Kidney (tissue), 14 donors: Measurements from ENCODE around the gene PTPRF. TPM values are rescaled to one million over a fixed set of nuclear protein-coding genes. Genes with fewer than 3 reads are reported as not detected.

Experiments
- DNase-seq, 5 donors: peaks; one replicate each; pipeline ENCODE4 v3.0.0-alpha.2; 2013 to 2020
- FAIRE-seq: peaks from 2 replicates; lab custom pipeline; 2012; peaks lifted over from hg19 to GRCh38; lab: Jason Lieb, UNC
- H3K27ac ChIP-seq, 2 donors: one replicate each; pipeline ENCODE4 v1.7.0; 2013; ENCODE audit warnings: low read depth in 2 of 2, low read length in 2 of 2, inconsistent platforms in 1 of 2
- H3K27me3 ChIP-seq: one replicate; pipeline ENCODE4 v1.7.1; 2013; ENCODE audit warnings: low read length, inconsistent platforms; ENCODE audit not compliant: control insufficient read depth, insufficient read depth
- H3K36me3 ChIP-seq, 3 donors: one replicate each; pipeline versions ENCODE4 v1.7.0 to v1.7.1; 2013; ENCODE audit warnings: low read length in 3 of 3, control low read depth in 1 of 3, inconsistent platforms in 1 of 3; ENCODE audit not compliant: insufficient read depth in 3 of 3, control insufficient read depth in 2 of 3
- H3K4me1 ChIP-seq, 3 donors: one replicate each; pipeline versions ENCODE4 v1.7.0 to v1.7.1; 2013; ENCODE audit warnings: low read length in 3 of 3, inconsistent platforms in 1 of 3, low read depth in 1 of 3; ENCODE audit not compliant: control insufficient read depth in 2 of 3, insufficient read depth in 2 of 3
- H3K4me3 ChIP-seq, 3 donors: one replicate each; pipeline versions ENCODE4 v1.7.0 to v1.8.1; 2013; ENCODE audit warnings: low read length in 3 of 3, control low read depth in 1 of 3, inconsistent platforms in 1 of 3
- H3K9ac ChIP-seq, 3 donors: one replicate each; pipeline versions ENCODE4 v1.7.0 to v1.7.1; 2013; ENCODE audit warnings: low read length in 3 of 3, control low read depth in 1 of 3, inconsistent platforms in 1 of 3
- H3K9me3 ChIP-seq, 3 donors: one replicate each; pipeline versions ENCODE4 v1.7.0 to v1.7.1; 2013; ENCODE audit warnings: low read length in 3 of 3, control low read depth in 1 of 3, inconsistent platforms in 1 of 3; ENCODE audit not compliant: control insufficient read depth in 2 of 3, insufficient read depth in 1 of 3
- intact Hi-C: fragments of 100-400 bp; cut with DNase I; formaldehyde crosslinking; loops from one replicate; pipeline ENCODE4 v1.11.1; 2022
- polyA plus RNA-seq: library from polyadenylated mRNA; stranded (reverse); fragments of 350-450 nt; fragmentation: Illumina TruSeq; extraction: RNeasy Lipid Tissue Mini Kit (QIAGEN cat#74804); gene quantifications from one replicate; pipeline ENCODE4 v1.2.3, GENCODE V29; 2014; ENCODE audit warnings: low read depth, low replicate concordance; ENCODE audit not compliant: insufficient read depth
- total RNA-seq: library from RNA; stranded (reverse); fragmentation: NEBNext Ultra II Directional; extraction: Animal tissue kit (Norgen Biotek cat#: 25700); gene quantifications from one replicate; pipeline ENCODE4 v1.2.1, GENCODE V29; 2021
- TF ChIP-seq, protein P1 (sequence below): IDR thresholded peaks from 3 replicates; pipeline ENCODE4 v1.5.1; 2012; ENCODE audit warnings: mild to moderate bottlenecking, moderate library complexity, borderline replicate concordance; ENCODE audit not compliant: insufficient read depth; ENCODE audit errors: extremely low read depth
- donor health status: control.
- donor health status: control.
- donor health status: control.
- donor health status: control.
- donor health status: control.
- donor health status: DM: yes; HTN: yes; CAD: no.
- donor health status: Normal renal cell carcinoma (clear cell type).

The PTPRF gene
- total and polyA plus RNA-seq, 2 donors from 2014 or later: 39.5 to 197 TPM

- no peaks in the 10 kb centered on the region for H3K4me1 ChIP-seq
- no peak for FAIRE-seq
- H3K4me3 ChIP-seq: no peak overlapping the region
- DNase-seq: no peak
- no peaks in the 10 kb centered on the region for H3K9me3 ChIP-seq
- H3K36me3 ChIP-seq: peaks cover 3 to 27% (median 24%) of the 10 kb centered on the region in 3 donors
- no peaks in the 10 kb centered on the region for H3K27me3 ChIP-seq
- no peak overlapping the region for H3K9ac ChIP-seq
- intact Hi-C loops: no loop called here
- TF ChIP-seq, protein P1, sequence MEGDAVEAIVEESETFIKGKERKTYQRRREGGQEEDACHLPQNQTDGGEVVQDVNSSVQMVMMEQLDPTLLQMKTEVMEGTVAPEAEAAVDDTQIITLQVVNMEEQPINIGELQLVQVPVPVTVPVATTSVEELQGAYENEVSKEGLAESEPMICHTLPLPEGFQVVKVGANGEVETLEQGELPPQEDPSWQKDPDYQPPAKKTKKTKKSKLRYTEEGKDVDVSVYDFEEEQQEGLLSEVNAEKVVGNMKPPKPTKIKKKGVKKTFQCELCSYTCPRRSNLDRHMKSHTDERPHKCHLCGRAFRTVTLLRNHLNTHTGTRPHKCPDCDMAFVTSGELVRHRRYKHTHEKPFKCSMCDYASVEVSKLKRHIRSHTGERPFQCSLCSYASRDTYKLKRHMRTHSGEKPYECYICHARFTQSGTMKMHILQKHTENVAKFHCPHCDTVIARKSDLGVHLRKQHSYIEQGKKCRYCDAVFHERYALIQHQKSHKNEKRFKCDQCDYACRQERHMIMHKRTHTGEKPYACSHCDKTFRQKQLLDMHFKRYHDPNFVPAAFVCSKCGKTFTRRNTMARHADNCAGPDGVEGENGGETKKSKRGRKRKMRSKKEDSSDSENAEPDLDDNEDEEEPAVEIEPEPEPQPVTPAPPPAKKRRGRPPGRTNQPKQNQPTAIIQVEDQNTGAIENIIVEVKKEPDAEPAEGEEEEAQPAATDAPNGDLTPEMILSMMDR: no peak
- no peak overlapping the region for H3K27ac ChIP-seq
Measured at GRCh38 chr1:43605157-43605556, 74.5 kb downstream of the PTPRF start.

- intact Hi-C loops: no loop called here
- H3K27ac ChIP-seq: no peak overlapping the region
- no peaks in the 10 kb centered on the region for H3K4me1 ChIP-seq
- H3K27me3 ChIP-seq: no peaks in the 10 kb centered on the region
- DNase-seq: no peak
- H3K36me3 ChIP-seq: peaks cover 3 to 28% (median 24%) of the 10 kb centered on the region in 3 donors
- no peak overlapping the region for H3K4me3 ChIP-seq
- no peak overlapping the region for H3K9ac ChIP-seq
- no peaks in the 10 kb centered on the region for H3K9me3 ChIP-seq
- no peak for FAIRE-seq
- TF ChIP-seq, protein P1: no peak
Measured at GRCh38 chr1:43605766-43606165, 75.1 kb downstream of the PTPRF start.

DNA sequence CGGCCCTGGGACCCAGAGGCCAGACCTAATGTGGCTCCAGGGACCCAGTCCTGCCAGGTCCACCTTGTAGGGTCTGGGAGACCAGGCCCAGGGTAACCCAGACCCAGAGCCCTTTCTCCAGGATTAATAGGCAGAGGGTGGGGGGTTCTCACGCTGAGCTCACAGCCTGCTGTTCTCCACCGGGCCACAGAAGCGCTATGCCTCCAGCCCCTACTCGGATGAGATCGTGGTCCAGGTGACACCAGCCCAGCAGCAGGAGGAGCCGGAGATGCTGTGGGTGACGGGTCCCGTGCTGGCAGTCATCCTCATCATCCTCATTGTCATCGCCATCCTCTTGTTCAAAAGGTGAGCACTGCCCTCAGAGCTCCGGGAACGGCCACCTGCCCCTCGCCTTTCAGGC, 75.9 kb downstream of the PTPRF start:
- Histone ChIP-seq H3K27ac (no peak overlapping the region), H3K4me3 (no peak overlapping the region), H3K4me1 (no peaks in the 10 kb centered on the region), H3K9me3 (no peaks in the 10 kb centered on the region), H3K27me3 (no peaks in the 10 kb centered on the region), H3K36me3 (peaks cover 3 to 28% (median 24%) of the 10 kb centered on the region in 3 donors), H3K9ac (no peak overlapping the region)
- no peak for DNase-seq
- TF ChIP-seq, protein P1: no peak
- FAIRE-seq: no peak
- intact Hi-C loops: no loop called here

DNA sequence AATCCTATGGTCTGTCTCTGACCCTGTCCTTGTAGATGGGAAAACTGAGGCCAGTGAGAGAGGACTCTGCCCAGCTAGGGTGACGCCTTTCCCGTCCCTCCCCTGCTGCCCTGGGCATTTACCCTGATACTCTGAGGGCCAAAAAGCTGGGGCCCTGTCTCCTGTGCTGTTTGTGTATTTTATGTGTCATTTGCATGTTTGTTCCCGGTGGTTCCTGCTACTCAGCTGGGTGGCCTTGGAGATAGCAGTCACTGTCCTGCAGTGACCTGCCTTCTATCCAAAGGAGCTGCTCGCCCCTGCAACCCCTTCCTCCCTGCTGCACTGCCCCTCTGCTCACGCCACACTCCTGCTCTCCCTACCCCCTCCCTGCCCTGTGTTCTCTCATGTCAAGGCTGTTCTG, 78.1 kb downstream of the PTPRF start:
- TF ChIP-seq, protein P1: no peak
- FAIRE-seq (no peak), DNase-seq (no peak)
- no peaks in the 10 kb centered on the region for H3K9me3 ChIP-seq
- no peak overlapping the region for H3K9ac ChIP-seq
- intact Hi-C loops: no loop called here
- H3K36me3 ChIP-seq: peaks cover 3 to 30% (median 26%) of the 10 kb centered on the region in 3 donors
- no peak overlapping the region for H3K4me3 ChIP-seq
- H3K27me3 ChIP-seq: no peaks in the 10 kb centered on the region
- H3K4me1 ChIP-seq: no peaks in the 10 kb centered on the region
- H3K27ac ChIP-seq: no peak overlapping the region
